CD4-positive, alpha-beta memory T cell (primary cell): ENCODE measurements around the gene PKDCC. TPM values are rescaled to one million over a fixed set of nuclear protein-coding genes. Genes with fewer than 3 reads are reported as not detected.

Source experiments
- CTCF ChIA-PET: fragments of 350-600 bp; sonication (Branson Sonifier 250); formaldehyde crosslinking; loops from one replicate; lab custom pipeline; 2021; ENCODE audit warnings: inconsistent platforms; ENCODE audit not compliant: partially characterized antibody; lab: Charles Lee
- POLR2A ChIA-PET: fragments of 350-600 bp; sonication (Branson Sonifier 250); formaldehyde crosslinking; loops from one replicate; lab custom pipeline; 2021; ENCODE audit not compliant: partially characterized antibody; lab: Charles Lee
- DNase-seq, 5 donors: peaks; one replicate each; pipeline versions ENCODE4 v3.0.0 to v3.0.0-alpha.2; 2020 to 2022; ENCODE audit warnings: mixed read lengths in 1 of 5
- H3K27ac ChIP-seq: one replicate; pipeline ENCODE4 v1.7.0; 2013; ENCODE audit warnings: low read depth, low read length
- H3K27me3 ChIP-seq: 2 replicates; pipeline ENCODE4 v1.7.0; 2013; ENCODE audit warnings: mild to moderate bottlenecking, low read length, moderate library complexity; ENCODE audit not compliant: insufficient read depth
- H3K36me3 ChIP-seq: 2 replicates; pipeline ENCODE4 v1.7.0; 2013; ENCODE audit warnings: mild to moderate bottlenecking, low read length, moderate library complexity; ENCODE audit not compliant: insufficient read depth
- H3K4me1 ChIP-seq: 2 replicates; pipeline ENCODE4 v1.7.0; 2013; ENCODE audit warnings: mild to moderate bottlenecking, low read length, moderate library complexity; ENCODE audit not compliant: insufficient read depth
- H3K4me3 ChIP-seq, 2 donors: one replicate each; pipeline ENCODE4 v1.7.0; 2013; ENCODE audit warnings: low read length in 2 of 2, mild to moderate bottlenecking in 1 of 2
- H3K9me3 ChIP-seq, 2 donors: one replicate each; pipeline ENCODE4 v1.7.0; 2013; ENCODE audit warnings: low read length in 2 of 2, control low read depth in 1 of 2; ENCODE audit not compliant: control insufficient read depth in 1 of 2
- H3K27ac Mint-ChIP-seq, 7 donors: one replicate each; pipeline ENCODE4 v1.8.0; 2020 to 2021; ENCODE audit warnings: mixed read lengths in 7 of 7, mild to moderate bottlenecking in 6 of 7, inconsistent platforms in 3 of 7, moderate library complexity in 3 of 7
- H3K27me3 Mint-ChIP-seq, 2 donors: one replicate each; pipeline ENCODE4 v1.8.0; 2020 to 2021; ENCODE audit warnings: mixed read lengths in 2 of 2
- H3K36me3 Mint-ChIP-seq, 2 donors: one replicate each; pipeline ENCODE4 v1.8.0; 2020 to 2021; ENCODE audit warnings: mixed read lengths in 2 of 2, inconsistent platforms in 1 of 2, mild to moderate bottlenecking in 1 of 2
- H3K4me1 Mint-ChIP-seq, 4 donors: one replicate each; pipeline ENCODE4 v1.8.0; 2020 to 2021; ENCODE audit warnings: mixed read lengths in 4 of 4, mild to moderate bottlenecking in 1 of 4
- H3K4me3 Mint-ChIP-seq, 8 donors: one replicate each; pipeline ENCODE4 v1.8.0; 2020 to 2021; ENCODE audit warnings: mixed read lengths in 8 of 8, mild to moderate bottlenecking in 7 of 8, moderate library complexity in 6 of 8, inconsistent platforms in 3 of 8
- H3K9me3 Mint-ChIP-seq, 8 donors: one replicate each; pipeline ENCODE4 v1.8.0; 2020 to 2021; ENCODE audit warnings: mixed read lengths in 8 of 8, mild to moderate bottlenecking in 5 of 8, inconsistent platforms in 3 of 8, moderate library complexity in 1 of 8
- intact Hi-C: fragments of 100-400 bp; cut with micrococcal nuclease; formaldehyde crosslinking; loops from one replicate; pipeline ENCODE4 v1.15.1; 2023
- polyA plus RNA-seq, 2 donors: library from polyadenylated mRNA; unstranded; fragments of 300-500 nt; fragmentation: Illumina TruSeq; gene quantifications; one replicate each; pipeline ENCODE4 v1.2.3, GENCODE V29; 2021
- total RNA-seq, 2 experiments: library from RNA; stranded (reverse); gene quantifications; one replicate each; pipeline ENCODE4 v1.2.3, GENCODE V29; 2021

PKDCC gene
- total and polyA plus RNA-seq, 4 experiments from 2014 or later = 0.41 TPM; not detected in 3

DNA sequence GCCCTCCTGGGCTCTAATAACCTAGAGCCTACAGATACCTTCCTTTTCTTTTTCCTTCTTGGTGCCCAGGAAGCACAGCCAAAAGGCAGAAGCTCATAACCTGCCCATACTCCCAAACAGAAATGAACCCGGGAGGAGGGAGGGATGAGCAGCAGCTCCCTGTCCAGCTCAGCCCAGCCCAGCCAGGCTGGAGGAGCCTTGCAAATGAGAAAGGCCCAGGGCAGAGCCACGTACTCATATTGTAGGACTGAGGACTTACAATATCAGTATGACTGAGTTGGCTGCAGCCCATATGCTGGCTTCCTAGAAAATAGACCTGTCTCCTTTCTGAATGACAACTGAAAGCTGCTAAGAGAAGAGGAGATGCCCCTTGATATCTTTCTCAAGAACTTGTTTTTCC, 21.7 kb downstream of the PKDCC start:
- no peak overlapping the region for H3K4me3 Mint-ChIP-seq
- H3K4me1 Mint-ChIP-seq = no peaks in the 10 kb centered on the region
- no peaks in the 10 kb centered on the region for H3K36me3 Mint-ChIP-seq
- no peaks in the 10 kb centered on the region for H3K36me3 ChIP-seq
- intact Hi-C loops = no loop called here
- H3K9me3 Mint-ChIP-seq = peaks cover 0 to 2% (median 0%) of the 10 kb centered on the region in 8 donors
- peaks cover 6 to 19% of the 10 kb centered on the region in 2 donors for H3K27me3 Mint-ChIP-seq
- H3K27me3 ChIP-seq = peaks cover 5% of the 10 kb centered on the region
- no peaks in the 10 kb centered on the region for H3K4me1 ChIP-seq
- H3K27ac Mint-ChIP-seq = no peak overlapping the region
- H3K27ac ChIP-seq = no peak overlapping the region
- H3K4me3 ChIP-seq = no peak overlapping the region
- CTCF ChIA-PET = no interaction called here
- no peak for DNase-seq
- no peaks in the 10 kb centered on the region for H3K9me3 ChIP-seq
- POLR2A ChIA-PET = no interaction called here

DNA sequence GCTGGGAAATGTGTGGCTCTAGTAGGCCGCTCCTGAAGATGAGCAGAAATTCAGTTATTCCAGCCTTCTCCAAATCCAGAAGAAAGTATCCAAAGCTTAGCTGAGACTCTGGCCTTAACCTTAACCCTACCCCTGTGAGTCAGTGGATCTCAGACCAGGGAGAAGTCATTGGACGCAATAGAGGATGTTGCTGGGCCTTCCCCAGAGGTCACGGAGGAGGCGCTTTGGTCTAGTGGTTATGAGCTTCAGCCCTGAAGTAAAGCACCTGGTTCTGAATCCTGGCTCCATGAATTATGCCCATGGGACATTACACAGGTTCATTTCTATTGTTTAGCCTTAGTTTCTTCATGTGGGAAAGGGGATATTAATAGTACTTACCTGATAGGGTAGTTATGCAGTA, 24.0 kb downstream of the PKDCC start:
- ChIA-PET POLR2A (interaction anchor here (0.6 to 0.7 kb wide), 2 partner anchors 104 to 602 kb away, joined by 3 to 4 read pairs; no protein-coding TSS in a partner anchor), CTCF (no interaction called here)
- DNase-seq = no peak
- Mint-ChIP-seq H3K4me1 (no peaks in the 10 kb centered on the region), H3K36me3 (no peaks in the 10 kb centered on the region), H3K27me3 (peaks cover 6 to 19% of the 10 kb centered on the region in 2 donors), H3K27ac (no peak overlapping the region), H3K4me3 (no peak overlapping the region), H3K9me3 (no peaks in the 10 kb centered on the region)
- H3K4me1 ChIP-seq = no peaks in the 10 kb centered on the region
- no peaks in the 10 kb centered on the region for H3K36me3 ChIP-seq
- H3K27me3 ChIP-seq = peaks cover 5% of the 10 kb centered on the region
- intact Hi-C loops = no loop called here
- H3K9me3 ChIP-seq = no peaks in the 10 kb centered on the region
- H3K4me3 ChIP-seq = no peak overlapping the region
- no peak overlapping the region for H3K27ac ChIP-seq

DNA sequence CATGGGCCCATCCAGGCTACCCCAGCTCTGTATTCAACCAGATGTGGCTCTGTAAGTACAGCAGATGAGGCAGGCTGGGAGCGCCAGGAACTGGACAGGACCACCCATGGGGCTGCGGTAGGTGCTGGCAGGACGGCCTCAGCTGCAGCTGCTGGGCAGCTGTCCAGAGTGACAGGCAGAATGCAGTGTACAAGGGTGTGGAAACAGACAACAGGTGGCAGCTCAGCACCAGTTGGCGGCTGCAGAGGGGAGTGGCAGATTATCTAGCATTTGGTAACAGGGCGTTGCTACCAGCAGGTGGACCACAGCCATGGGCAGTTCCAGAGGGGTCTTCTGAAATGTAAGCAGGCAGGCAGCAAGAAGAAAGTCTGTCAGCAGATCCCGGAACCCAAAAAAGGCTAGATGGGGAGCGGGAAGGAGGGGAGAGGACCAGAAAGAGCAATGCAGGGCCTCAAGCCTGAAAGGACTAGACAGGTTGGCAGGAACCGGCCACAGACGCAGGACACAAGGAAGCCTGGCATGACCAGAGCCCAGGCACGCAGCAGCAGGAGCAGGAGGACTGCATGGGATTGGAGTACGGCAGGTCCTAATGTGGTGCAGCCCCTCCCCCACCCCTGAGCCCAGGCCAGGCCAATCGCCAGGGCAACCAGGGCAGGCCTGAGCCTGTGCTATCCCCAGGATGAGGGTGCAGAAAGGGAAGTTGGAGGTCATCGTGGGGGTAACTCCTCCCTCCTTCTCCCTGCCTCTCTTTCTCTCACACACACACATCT, 24.7 kb downstream of the PKDCC start:
- H3K4me1 ChIP-seq = no peaks in the 10 kb centered on the region
- H3K4me1 Mint-ChIP-seq = no peaks in the 10 kb centered on the region
- peaks cover 8 to 19% of the 10 kb centered on the region in 2 donors for H3K27me3 Mint-ChIP-seq
- no peaks in the 10 kb centered on the region for H3K36me3 Mint-ChIP-seq
- no peak for DNase-seq
- ChIA-PET CTCF (no interaction called here), POLR2A (interaction anchor here (0.6 to 0.7 kb wide), 2 partner anchors 103 to 601 kb away, joined by 3 to 4 read pairs; no protein-coding TSS in a partner anchor)
- H3K27me3 ChIP-seq = peaks cover 5% of the 10 kb centered on the region
- no peaks in the 10 kb centered on the region for H3K9me3 Mint-ChIP-seq
- H3K4me3 ChIP-seq = no peak overlapping the region
- H3K4me3 Mint-ChIP-seq = no peak overlapping the region
- H3K36me3 ChIP-seq = no peaks in the 10 kb centered on the region
- intact Hi-C loops = no loop called here
- H3K9me3 ChIP-seq = no peaks in the 10 kb centered on the region
- H3K27ac ChIP-seq = no peak overlapping the region
- H3K27ac Mint-ChIP-seq = no peak overlapping the region

DNA sequence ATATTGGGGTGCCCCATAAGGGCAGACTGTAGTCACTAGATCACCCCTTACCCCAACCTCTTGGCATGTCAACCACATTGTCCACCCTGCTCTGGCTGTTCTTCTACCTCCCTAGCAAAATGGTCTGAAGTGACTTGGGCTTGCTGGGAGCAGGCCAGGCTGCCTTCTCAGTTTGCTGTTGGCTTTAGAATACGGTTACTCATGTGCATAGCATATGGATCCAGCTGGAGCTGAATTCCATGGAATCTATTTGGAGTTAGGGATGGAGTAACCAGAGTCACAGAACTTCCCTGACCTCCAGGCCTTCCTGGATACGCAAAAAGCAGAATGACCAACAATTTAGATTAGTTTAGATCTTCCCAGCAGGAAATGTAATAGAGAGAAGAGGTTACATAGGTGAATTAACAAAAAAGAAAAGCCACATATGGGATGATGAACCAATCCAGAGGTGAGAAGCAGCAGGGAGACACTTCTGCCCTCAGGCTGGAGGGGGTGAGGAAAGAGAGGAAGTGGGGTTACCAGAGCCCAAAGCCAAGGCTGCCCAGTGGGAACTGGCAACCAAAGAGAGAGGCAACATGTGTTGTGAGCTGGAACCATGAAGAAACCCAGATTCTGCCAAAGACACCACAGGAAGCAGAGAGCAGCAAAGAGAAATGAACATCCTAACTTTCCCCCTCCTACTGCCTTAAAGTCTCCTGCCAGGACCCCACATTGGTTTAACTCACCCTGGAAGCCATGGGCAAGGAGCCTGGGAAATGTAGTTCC, 26.1 kb downstream of the PKDCC start:
- Mint-ChIP-seq H3K36me3 (no peaks in the 10 kb centered on the region), H3K4me3 (no peak overlapping the region), H3K27ac (no peak overlapping the region), H3K27me3 (peaks cover 6 to 13% of the 10 kb centered on the region in 2 donors), H3K4me1 (no peaks in the 10 kb centered on the region), H3K9me3 (no peaks in the 10 kb centered on the region)
- no peaks in the 10 kb centered on the region for H3K4me1 ChIP-seq
- no peaks in the 10 kb centered on the region for H3K9me3 ChIP-seq
- ChIA-PET CTCF (interaction anchor here (1.3 kb wide), 1 partner anchor 11 kb away, joined by 4 read pairs; no protein-coding TSS in a partner anchor), POLR2A (no interaction called here)
- H3K4me3 ChIP-seq = no peak overlapping the region
- H3K27ac ChIP-seq = no peak overlapping the region
- no peaks in the 10 kb centered on the region for H3K36me3 ChIP-seq
- no peak for DNase-seq
- H3K27me3 ChIP-seq = peaks cover 1% of the 10 kb centered on the region
- intact Hi-C loops = no loop called here

DNA sequence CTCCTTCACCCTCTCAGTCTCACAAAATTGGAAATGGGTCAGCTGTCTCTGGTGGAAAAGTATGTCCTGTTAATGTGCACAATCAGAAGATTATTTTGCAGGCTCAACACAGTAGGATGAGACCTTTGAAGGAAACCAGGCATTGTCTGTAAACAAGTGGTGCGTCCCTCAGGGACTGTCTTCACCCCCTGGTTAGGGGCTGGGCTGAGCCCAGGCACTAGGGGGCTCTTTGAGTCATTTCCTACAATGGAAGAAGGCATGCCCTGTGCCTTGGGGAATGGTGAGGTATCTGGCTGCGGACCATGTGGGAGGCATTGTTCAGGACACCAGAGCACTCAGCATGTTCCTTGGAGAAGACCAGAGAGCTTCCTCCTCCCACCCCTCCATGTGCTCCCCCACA, 26.8 kb downstream of the PKDCC start:
- DNase-seq = no peak
- intact Hi-C loops = no loop called here
- H3K27ac Mint-ChIP-seq = no peak overlapping the region

DNA sequence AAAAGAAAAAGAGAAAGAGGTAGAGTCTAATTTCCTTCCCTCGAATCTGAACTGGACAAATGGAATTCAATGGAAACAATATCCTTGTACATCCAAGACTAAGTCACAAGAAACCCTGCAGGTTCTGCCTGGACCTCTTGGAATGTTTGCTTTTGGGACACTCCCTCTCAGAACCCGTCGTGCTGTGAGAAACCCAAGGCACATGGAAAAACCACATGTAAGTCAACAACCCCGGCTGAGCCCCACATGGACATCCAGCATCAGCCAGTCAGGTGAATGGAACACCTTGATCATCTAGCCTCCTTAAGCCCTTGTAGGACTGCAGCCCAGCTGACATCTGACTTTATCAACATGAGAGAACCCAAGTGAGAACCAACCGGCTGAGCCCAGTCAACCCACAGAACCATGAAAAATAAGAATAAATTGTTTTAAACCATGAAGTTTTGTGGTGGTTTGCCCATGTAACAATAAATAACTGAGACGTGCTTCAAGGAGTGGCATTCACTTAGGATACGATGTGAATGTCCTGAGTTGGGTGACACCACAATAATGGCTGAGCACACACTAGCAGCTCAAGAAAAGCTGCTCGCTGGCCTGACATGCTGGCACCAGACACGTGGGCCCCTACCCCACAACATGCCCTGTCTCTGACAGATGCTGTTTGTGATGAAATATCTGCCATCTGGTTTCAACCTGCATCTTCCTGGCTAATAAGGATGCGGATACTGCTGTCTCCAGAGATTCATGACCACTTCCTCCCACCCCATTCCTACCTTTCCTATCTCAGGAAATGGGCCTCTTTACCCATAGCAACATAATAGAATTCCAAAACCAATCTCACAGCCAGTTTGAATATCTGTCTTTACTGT, 28.8 kb downstream of the PKDCC start:
- Histone ChIP-seq H3K4me1 (no peaks in the 10 kb centered on the region), H3K27ac (no peak overlapping the region), H3K27me3 (no peaks in the 10 kb centered on the region), H3K4me3 (no peak overlapping the region), H3K36me3 (no peaks in the 10 kb centered on the region), H3K9me3 (no peaks in the 10 kb centered on the region)
- no peak overlapping the region for H3K27ac Mint-ChIP-seq
- CTCF ChIA-PET = interaction anchor here (1.2 to 1.3 kb wide), 2 partner anchors 10 to 252 kb away, joined by 3 to 4 read pairs; no protein-coding TSS in a partner anchor
- peaks cover 3 to 8% of the 10 kb centered on the region in 2 donors for H3K27me3 Mint-ChIP-seq
- H3K4me3 Mint-ChIP-seq = no peak overlapping the region
- DNase-seq = no peak
- no peaks in the 10 kb centered on the region for H3K36me3 Mint-ChIP-seq
- H3K9me3 Mint-ChIP-seq = no peaks in the 10 kb centered on the region
- POLR2A ChIA-PET = no interaction called here
- intact Hi-C loops = no loop called here
- H3K4me1 Mint-ChIP-seq = no peaks in the 10 kb centered on the region

More for the DNA sequence above, 26.8 kb downstream of the PKDCC start:
- H3K36me3 ChIP-seq = no peaks in the 10 kb centered on the region
- CTCF ChIA-PET = interaction anchor here (1.3 kb wide), 2 partner anchors 9 to 10 kb away, joined by 3 to 4 read pairs; no protein-coding TSS in a partner anchor
- no peaks in the 10 kb centered on the region for H3K4me1 ChIP-seq
- Mint-ChIP-seq H3K4me1 (no peaks in the 10 kb centered on the region), H3K9me3 (no peaks in the 10 kb centered on the region), H3K36me3 (no peaks in the 10 kb centered on the region), H3K4me3 (no peak overlapping the region), H3K27me3 (peaks cover 4 to 9% of the 10 kb centered on the region in 2 donors)
- H3K27ac ChIP-seq = no peak overlapping the region
- POLR2A ChIA-PET = no interaction called here
- H3K9me3 ChIP-seq = no peaks in the 10 kb centered on the region
- H3K27me3 ChIP-seq = no peaks in the 10 kb centered on the region
- H3K4me3 ChIP-seq = no peak overlapping the region
